HG03460 (cell line): ENCODE measurements around the gene SPDYE11.
"Not testable (repeated sequence)": the region's sequence is repeated elsewhere in the genome, so short reads cannot be mapped to it uniquely, and the experiment has no call there.

Experiments
- ATAC-seq: cut with Tn5 transposase; IDR thresholded peaks from one replicate; pipeline ENCODE4 v1.9.1; 2021; ENCODE audit not compliant: unreplicated experiment

The SPDYE11 gene, protein sequence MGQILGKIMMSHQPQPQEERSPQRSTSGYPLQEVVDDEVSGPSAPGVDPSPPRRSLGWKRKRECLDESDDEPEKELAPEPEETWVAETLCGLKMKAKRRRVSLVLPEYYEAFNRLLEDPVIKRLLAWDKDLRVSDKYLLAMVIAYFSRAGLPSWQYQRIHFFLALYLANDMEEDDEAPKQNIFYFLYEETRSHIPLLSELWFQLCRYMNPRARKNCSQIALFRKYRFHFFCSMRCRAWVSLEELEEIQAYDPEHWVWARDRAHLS

DNA sequence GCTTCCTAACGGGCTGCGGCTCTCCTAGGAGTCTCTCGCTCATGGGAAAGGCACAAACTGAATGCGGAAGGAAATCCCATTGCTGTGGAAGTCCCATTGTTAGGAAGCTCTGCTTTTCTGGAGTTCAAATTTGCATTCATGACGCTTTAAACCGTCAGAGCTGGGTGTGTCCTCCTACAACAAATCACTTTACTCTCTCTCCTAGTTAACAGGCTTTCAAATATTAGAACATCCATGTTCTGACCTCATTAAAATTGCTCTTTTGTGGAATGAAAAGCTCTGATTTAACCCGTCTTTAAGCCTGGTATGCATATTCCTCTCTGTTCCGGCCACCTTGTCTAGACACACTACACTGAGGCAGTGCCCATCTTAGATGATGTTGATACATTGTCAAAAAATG is at the start of gene SPDYE11:
Gene SPDYE11 (minus strand): TSS at position 101 of the 400 bp plus-strand sequence. CDS start 1,800 bp downstream, outside the sequence.
- ATAC-seq: not testable (repeated sequence)

DNA sequence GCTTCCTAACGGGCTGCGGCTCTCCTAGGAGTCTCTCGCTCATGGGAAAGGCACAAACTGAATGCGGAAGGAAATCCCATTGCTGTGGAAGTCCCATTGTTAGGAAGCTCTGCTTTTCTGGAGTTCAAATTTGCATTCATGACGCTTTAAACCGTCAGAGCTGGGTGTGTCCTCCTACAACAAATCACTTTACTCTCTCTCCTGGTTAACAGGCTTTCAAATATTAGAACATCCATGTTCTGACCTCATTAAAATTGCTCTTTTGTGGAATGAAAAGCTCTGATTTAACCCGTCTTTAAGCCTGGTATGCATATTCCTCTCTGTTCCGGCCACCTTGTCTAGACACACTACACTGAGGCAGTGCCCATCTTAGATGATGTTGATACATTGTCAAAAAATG is 28.2 kb upstream of the SPDYE11 start, which contains the start of gene SPDYE9:
Gene SPDYE9 (minus strand): TSS at position 101 of the 400 bp plus-strand sequence. CDS start 1,800 bp downstream, outside the sequence.
- ATAC-seq: not testable (repeated sequence)

DNA sequence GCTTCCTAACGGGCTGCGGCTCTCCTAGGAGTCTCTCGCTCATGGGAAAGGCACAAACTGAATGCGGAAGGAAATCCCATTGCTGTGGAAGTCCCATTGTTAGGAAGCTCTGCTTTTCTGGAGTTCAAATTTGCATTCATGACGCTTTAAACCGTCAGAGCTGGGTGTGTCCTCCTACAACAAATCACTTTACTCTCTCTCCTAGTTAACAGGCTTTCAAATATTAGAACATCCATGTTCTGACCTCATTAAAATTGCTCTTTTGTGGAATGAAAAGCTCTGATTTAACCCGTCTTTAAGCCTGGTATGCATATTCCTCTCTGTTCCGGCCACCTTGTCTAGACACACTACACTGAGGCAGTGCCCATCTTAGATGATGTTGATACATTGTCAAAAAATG is 28.0 kb downstream of the SPDYE11 start, which contains the start of gene SPDYE8:
Gene SPDYE8 (minus strand): TSS at position 101 of the 400 bp plus-strand sequence. CDS start 1,800 bp downstream, outside the sequence.
- not testable (repeated sequence) for ATAC-seq

DNA sequence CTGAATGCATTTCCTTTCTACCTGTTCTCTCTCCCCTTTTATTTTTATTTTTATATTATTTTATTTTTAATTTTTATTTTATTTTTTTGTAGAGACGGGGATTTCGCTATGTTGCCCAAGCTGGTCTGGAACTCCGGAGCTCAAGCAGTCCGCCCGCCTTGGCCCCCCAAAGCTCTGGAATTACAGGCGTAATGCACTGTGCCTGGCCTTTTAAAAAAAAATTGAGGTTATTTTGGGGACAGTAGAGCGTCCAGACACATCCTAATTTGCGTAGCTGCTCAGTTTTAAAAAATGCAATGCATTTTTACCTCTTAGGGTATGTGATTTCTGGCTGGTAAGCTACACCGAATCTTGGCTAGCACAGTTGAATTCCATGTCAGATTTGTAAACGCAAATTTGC is 51.2 kb downstream of the SPDYE11 start:
- ATAC-seq: not testable (repeated sequence)

DNA sequence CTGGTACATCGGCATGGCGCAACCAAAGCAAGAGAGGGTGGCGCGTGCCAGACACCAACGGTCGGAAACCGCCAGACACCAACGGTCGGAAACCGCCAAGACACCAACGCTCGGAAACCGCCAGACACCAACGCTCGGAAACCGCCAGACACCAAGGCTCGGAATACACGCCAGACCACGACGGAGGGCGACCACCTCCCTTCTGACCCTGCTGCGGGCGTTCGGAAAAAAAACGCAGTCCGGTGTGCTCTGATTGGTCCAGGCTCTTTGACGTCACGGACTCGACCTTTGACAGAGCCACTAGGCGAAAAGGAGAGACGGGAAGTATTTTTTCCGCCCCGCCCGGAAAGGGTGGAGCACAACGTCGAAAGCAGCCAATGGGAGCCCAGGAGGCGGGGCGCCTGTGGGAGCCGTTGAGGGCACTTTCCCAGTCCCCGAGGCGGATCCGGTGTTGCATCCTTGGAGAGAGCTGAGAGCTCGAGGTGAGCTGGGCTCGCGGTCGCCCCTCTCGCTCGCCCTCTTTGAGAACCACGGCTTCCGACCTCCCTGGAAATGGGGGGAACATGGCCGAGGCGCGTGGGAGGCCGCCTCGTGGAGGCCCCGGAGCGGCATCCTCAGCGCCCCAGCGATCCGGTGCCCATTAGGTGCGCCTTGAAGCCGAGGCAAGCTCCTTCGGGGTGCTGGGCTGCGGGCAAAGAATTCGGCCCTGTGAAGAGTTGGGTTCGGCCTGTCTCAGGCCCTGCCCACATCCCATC is 51.8 kb downstream of the SPDYE11 start:
- peak; percentile 77 for ATAC-seq

DNA sequence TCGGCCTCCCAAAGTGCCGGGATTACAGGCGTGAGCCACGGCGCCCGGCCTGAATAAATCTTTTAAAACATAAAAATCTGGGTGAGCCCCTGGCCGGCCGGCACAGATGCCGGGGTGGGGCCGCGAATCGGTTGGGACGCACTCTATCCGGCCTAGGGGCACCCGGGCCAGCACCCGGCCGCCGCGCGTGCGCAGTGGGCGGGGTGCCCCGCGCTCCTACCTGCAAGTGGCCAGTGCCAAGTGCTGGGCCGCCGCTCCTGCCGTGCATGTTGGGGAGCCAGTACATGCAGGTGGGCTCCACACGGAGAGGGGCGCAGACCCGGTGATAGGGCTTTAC is 52.4 kb downstream of the SPDYE11 start:
- ATAC-seq: peak; percentile 82

DNA sequence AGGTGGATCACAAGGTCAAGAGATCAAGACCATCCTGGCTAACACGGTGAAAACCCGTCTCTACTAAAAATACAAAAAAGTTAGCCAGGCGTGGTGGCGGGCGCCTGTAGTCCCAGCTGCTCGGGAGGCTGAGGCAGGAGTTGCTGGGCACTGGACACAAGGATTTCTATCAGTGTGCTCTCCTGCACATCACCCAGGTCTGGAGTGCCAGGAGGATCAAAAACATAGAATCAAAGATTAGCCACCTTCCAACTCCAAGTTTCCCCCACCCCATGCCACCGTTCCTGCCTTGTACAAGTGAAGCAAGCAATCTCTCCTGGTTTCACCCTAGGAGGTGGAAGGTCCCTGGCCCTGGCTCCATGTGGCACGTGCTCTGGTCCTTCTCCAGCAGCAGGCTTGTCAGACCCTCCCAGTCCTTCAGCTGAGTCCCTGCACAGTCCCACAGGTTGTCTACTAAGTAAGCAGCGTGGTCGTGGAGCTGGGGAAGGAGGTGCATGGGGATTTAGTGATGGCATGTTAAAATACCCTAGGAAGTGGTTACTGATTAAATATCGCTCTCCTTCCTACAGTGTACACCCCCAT is 59.7 kb downstream of the SPDYE11 start:
- not testable (repeated sequence) for ATAC-seq
